Measurements from ENCODE around the gene NUP107.

DNA sequence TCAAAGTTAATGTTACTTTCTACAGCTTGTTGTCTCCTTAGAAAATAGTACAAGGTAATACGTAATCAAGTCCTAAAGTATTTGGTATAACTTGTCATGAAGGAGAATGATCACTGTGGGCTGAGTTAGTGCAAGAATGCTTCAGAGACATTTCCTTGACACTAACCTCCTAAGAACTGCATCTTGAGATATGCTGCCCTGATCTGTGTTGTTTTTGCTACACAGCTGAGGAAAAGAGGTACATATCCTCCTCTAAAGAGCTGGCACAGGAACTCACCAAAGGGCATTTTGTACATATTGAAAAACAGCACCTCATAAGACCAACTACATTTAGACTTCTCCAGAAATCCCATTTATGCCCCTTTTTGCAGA is 47.4 kb upstream of the NUP107 start:
- TF ChIP-seq, protein P1, sequence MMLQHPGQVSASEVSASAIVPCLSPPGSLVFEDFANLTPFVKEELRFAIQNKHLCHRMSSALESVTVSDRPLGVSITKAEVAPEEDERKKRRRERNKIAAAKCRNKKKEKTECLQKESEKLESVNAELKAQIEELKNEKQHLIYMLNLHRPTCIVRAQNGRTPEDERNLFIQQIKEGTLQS (IDR thresholded peaks at IDR 0.05) = no peak
- TF ChIP-seq, protein P2, sequence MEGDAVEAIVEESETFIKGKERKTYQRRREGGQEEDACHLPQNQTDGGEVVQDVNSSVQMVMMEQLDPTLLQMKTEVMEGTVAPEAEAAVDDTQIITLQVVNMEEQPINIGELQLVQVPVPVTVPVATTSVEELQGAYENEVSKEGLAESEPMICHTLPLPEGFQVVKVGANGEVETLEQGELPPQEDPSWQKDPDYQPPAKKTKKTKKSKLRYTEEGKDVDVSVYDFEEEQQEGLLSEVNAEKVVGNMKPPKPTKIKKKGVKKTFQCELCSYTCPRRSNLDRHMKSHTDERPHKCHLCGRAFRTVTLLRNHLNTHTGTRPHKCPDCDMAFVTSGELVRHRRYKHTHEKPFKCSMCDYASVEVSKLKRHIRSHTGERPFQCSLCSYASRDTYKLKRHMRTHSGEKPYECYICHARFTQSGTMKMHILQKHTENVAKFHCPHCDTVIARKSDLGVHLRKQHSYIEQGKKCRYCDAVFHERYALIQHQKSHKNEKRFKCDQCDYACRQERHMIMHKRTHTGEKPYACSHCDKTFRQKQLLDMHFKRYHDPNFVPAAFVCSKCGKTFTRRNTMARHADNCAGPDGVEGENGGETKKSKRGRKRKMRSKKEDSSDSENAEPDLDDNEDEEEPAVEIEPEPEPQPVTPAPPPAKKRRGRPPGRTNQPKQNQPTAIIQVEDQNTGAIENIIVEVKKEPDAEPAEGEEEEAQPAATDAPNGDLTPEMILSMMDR (IDR thresholded peaks at IDR 0.05 in 2 of 3, conservative IDR thresholded peaks at IDR 0.05 in 1 of 3; ENCODE audit: borderline replicate concordance in 1 of 3, insufficient read depth in 1 of 3, low read depth in 2 of 3, low read length in 2 of 3) = no peak
- TF ChIP-seq JUND (IDR thresholded peaks at IDR 0.05) = no peak
- TF ChIP-seq SP1 (IDR thresholded peaks at IDR 0.05; ENCODE audit: low read depth) = no peak
- no peak for TF ChIP-seq POLR2AphosphoS5 (IDR thresholded peaks at IDR 0.05; ENCODE audit: low read depth, low read length)
- no peak for TF ChIP-seq POLR2A (IDR thresholded peaks at IDR 0.05; ENCODE audit: borderline replicate concordance, extremely low read depth, insufficient read depth, insufficient read length)
- TF ChIP-seq SIN3A (IDR thresholded peaks at IDR 0.05; ENCODE audit: low read depth) = no peak
- TF ChIP-seq SRF (IDR thresholded peaks at IDR 0.05; ENCODE audit: low read depth) = no peak
- TF ChIP-seq EZH2 (IDR thresholded peaks at IDR 0.05) = no peak
- no peak for TF ChIP-seq EZH2phosphoT487 (IDR thresholded peaks at IDR 0.05; ENCODE audit: borderline replicate concordance)
